GM04504 (cell line): ENCODE results near the gene TACR2.

Experiments
- DNase-seq: peaks from one replicate; pipeline ENCODE4 v3.0.0-alpha.2; 2012; ENCODE audit warnings: low read depth

TACR2 gene

GRCh38 chr10:69402386-69402785 lies 14.3 kb downstream of the TACR2 start:
- no peak for DNase-seq

GRCh38 chr10:69401416-69401815 lies 15.3 kb downstream of the TACR2 start:
- no peak for DNase-seq

- no peak for DNase-seq
Observed at GRCh38 chr10:69400936-69401335, 15.8 kb downstream of the TACR2 start.

- DNase-seq: no peak
Observed at GRCh38 chr10:69398466-69398865, 18.3 kb downstream of the TACR2 start.

GRCh38 chr10:69397972-69398371 lies 18.7 kb downstream of the TACR2 start:
- DNase-seq: no peak

GRCh38 chr10:69394020-69394419 lies 22.7 kb downstream of the TACR2 start:
- DNase-seq: no peak

GRCh38 chr10:69392481-69393000 lies 24.2 kb downstream of the TACR2 start:
- peak; percentile 65 for DNase-seq

- DNase-seq: no peak
Observed at GRCh38 chr10:69391158-69391557, 25.6 kb downstream of the TACR2 start.

- DNase-seq: no peak
Observed at GRCh38 chr10:69389827-69390490, 26.8 kb downstream of the TACR2 start.

GRCh38 chr10:69388488-69388887 lies 28.2 kb downstream of the TACR2 start:
- DNase-seq: no peak

- DNase-seq: no peak
Observed at GRCh38 chr10:69387500-69387899, 29.2 kb downstream of the TACR2 start.

- DNase-seq: no peak
Observed at GRCh38 chr10:69385454-69386350, 31.0 kb downstream of the TACR2 start.

- DNase-seq: no peak
Observed at GRCh38 chr10:69384320-69384719, 32.4 kb downstream of the TACR2 start.

GRCh38 chr10:69383558-69383957 lies 33.2 kb downstream of the TACR2 start:
- DNase-seq: peak; percentile 62

- DNase-seq: peak; percentile 69
Observed at GRCh38 chr10:69382382-69383117, 34.2 kb downstream of the TACR2 start.

GRCh38 chr10:69379800-69380199 lies 36.9 kb downstream of the TACR2 start:
- no peak for DNase-seq

GRCh38 chr10:69377933-69378332 lies 38.8 kb downstream of the TACR2 start:
- no peak for DNase-seq

GRCh38 chr10:69377191-69377590 lies 39.5 kb downstream of the TACR2 start:
- no peak for DNase-seq

GRCh38 chr10:69376662-69377061 lies 40.1 kb downstream of the TACR2 start:
- no peak for DNase-seq

- DNase-seq: no peak
Observed at GRCh38 chr10:69375307-69376151, 41.2 kb downstream of the TACR2 start.

- DNase-seq: no peak
Observed at GRCh38 chr10:69374931-69375306, 41.8 kb downstream of the TACR2 start.

- no peak for DNase-seq
Observed at GRCh38 chr10:69374242-69374641, 42.5 kb downstream of the TACR2 start.
